Measurements from ENCODE around the gene TOPBP1.

GRCh38 chr3:133659806-133660205 is 1.9 kb downstream of the TOPBP1 start:
- TF ChIP-seq CTCF (IDR thresholded peaks at IDR 0.05; ENCODE audit: insufficient read depth, low read depth, low read length) (no peak), EZH2 (IDR thresholded peaks at IDR 0.05; ENCODE audit: insufficient read depth, low read length) (no peak)
